Measurements from ENCODE around the gene RYK. TPM values are rescaled to one million over a fixed set of nuclear protein-coding genes. Genes with fewer than 3 reads are reported as not detected.
A peak's percentile ranks its signal among the peaks of the same experiment; 100 is the strongest.

RYK gene
- total RNA-seq, 1 donor from 2014 or later, result 134 TPM

GRCh38 chr3:134134698-134135415, 115.8 kb downstream of the RYK start:
- H3K36me3 Mint-ChIP-seq, result peaks cover 17% of the 10 kb centered on the region
- Histone ChIP-seq H4K20me1 (ENCODE audit: low read depth) (no peaks in the 10 kb centered on the region), H3K27ac (no peak overlapping the region), H3K4me3 (no peak overlapping the region), H3K36me3 (no peaks in the 10 kb centered on the region), H3K27me3 (no peaks in the 10 kb centered on the region), H3K4me2 (no peak overlapping the region), H3F3A (ENCODE audit: low read depth) (no peaks in the 10 kb centered on the region), H3K9ac (no peak overlapping the region), H3K4me1 (no peaks in the 10 kb centered on the region), H3K9me3 (ENCODE audit: low read depth) (no peaks in the 10 kb centered on the region), H2AFZ (replicated peaks) (no peak overlapping the region), H3K79me2 (ENCODE audit: low read depth) (no peaks in the 10 kb centered on the region)
- no peaks in the 10 kb centered on the region for H3K4me1 Mint-ChIP-seq
- TF ChIP-seq, protein P1, sequence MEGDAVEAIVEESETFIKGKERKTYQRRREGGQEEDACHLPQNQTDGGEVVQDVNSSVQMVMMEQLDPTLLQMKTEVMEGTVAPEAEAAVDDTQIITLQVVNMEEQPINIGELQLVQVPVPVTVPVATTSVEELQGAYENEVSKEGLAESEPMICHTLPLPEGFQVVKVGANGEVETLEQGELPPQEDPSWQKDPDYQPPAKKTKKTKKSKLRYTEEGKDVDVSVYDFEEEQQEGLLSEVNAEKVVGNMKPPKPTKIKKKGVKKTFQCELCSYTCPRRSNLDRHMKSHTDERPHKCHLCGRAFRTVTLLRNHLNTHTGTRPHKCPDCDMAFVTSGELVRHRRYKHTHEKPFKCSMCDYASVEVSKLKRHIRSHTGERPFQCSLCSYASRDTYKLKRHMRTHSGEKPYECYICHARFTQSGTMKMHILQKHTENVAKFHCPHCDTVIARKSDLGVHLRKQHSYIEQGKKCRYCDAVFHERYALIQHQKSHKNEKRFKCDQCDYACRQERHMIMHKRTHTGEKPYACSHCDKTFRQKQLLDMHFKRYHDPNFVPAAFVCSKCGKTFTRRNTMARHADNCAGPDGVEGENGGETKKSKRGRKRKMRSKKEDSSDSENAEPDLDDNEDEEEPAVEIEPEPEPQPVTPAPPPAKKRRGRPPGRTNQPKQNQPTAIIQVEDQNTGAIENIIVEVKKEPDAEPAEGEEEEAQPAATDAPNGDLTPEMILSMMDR (IDR thresholded peaks at IDR 0.05), result no peak
- no peak for TF ChIP-seq EZH2phosphoT487 (IDR thresholded peaks at IDR 0.05)
- TF ChIP-seq EZH2 (IDR thresholded peaks at IDR 0.05), result no peak
- no peak for DNase-seq (ENCODE audit: low spot score)
- no peak overlapping the region for H3K27ac Mint-ChIP-seq
- peaks cover 11% of the 10 kb centered on the region for H3K9me3 Mint-ChIP-seq
- H3K27me3 Mint-ChIP-seq (ENCODE audit: insufficient read depth, low read depth), result no peaks in the 10 kb centered on the region
- no peak overlapping the region for H3K4me3 Mint-ChIP-seq

DNA sequence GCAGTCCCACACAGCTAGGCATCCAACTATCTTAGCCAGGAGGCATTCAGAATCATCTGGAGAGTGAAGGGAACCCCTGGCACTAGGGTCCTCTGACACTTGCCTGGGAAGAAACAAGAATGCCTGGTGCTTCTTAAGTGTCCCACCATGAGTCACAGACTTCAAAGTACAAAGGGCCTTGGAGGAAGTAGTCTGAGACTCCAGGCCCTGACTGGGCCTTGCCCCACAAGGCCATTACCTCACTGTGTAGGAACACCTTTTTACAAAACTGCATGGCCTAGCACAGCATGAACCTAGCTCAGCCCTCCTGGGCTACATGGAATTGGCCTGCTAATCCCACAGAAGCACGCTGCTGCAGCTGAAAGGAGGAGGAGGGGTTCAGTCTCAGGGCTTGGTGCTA, 116.4 kb downstream of the RYK start:
- Histone ChIP-seq H3K9ac (no peak overlapping the region), H2AFZ (replicated peaks) (no peak overlapping the region), H3K79me2 (ENCODE audit: low read depth) (no peaks in the 10 kb centered on the region), H3K4me1 (no peaks in the 10 kb centered on the region), H3K9me3 (ENCODE audit: low read depth) (no peaks in the 10 kb centered on the region), H3K4me2 (no peak overlapping the region), H3K27ac (no peak overlapping the region), H3F3A (ENCODE audit: low read depth) (no peaks in the 10 kb centered on the region), H3K4me3 (no peak overlapping the region), H3K27me3 (no peaks in the 10 kb centered on the region), H3K36me3 (no peaks in the 10 kb centered on the region), H4K20me1 (ENCODE audit: low read depth) (no peaks in the 10 kb centered on the region)
- TF ChIP-seq EZH2phosphoT487 (IDR thresholded peaks at IDR 0.05) (no peak), EZH2 (IDR thresholded peaks at IDR 0.05) (no peak)
- TF ChIP-seq, protein P1 (IDR thresholded peaks at IDR 0.05), result no peak
- Mint-ChIP-seq H3K9me3 (peaks cover 7% of the 10 kb centered on the region), H3K27ac (no peak overlapping the region), H3K4me3 (no peak overlapping the region), H3K27me3 (ENCODE audit: insufficient read depth, low read depth) (no peaks in the 10 kb centered on the region), H3K36me3 (peaks cover 12% of the 10 kb centered on the region), H3K4me1 (no peaks in the 10 kb centered on the region)
- peak; percentile 16 for DNase-seq (ENCODE audit: low spot score)

GRCh38 chr3:134132961-134133360, 117.7 kb downstream of the RYK start:
- H3K36me3 Mint-ChIP-seq, result peaks cover 13% of the 10 kb centered on the region
- no peak overlapping the region for H3K27ac Mint-ChIP-seq
- Histone ChIP-seq H3K4me1 (no peaks in the 10 kb centered on the region), H3K4me2 (no peak overlapping the region), H3K4me3 (no peak overlapping the region), H4K20me1 (ENCODE audit: low read depth) (no peaks in the 10 kb centered on the region), H3K9ac (no peak overlapping the region), H2AFZ (replicated peaks) (no peak overlapping the region), H3K9me3 (ENCODE audit: low read depth) (no peaks in the 10 kb centered on the region), H3K27ac (no peak overlapping the region), H3K36me3 (no peaks in the 10 kb centered on the region), H3F3A (ENCODE audit: low read depth) (no peaks in the 10 kb centered on the region), H3K79me2 (ENCODE audit: low read depth) (no peaks in the 10 kb centered on the region), H3K27me3 (no peaks in the 10 kb centered on the region)
- H3K27me3 Mint-ChIP-seq (ENCODE audit: insufficient read depth, low read depth), result no peaks in the 10 kb centered on the region
- DNase-seq (ENCODE audit: low spot score), result no peak
- peaks cover 9% of the 10 kb centered on the region for H3K9me3 Mint-ChIP-seq
- no peaks in the 10 kb centered on the region for H3K4me1 Mint-ChIP-seq
- TF ChIP-seq EZH2phosphoT487 (IDR thresholded peaks at IDR 0.05), result no peak
- TF ChIP-seq EZH2 (IDR thresholded peaks at IDR 0.05), result no peak
- TF ChIP-seq, protein P1 (IDR thresholded peaks at IDR 0.05), result no peak
- no peak overlapping the region for H3K4me3 Mint-ChIP-seq
